Myocyte (in vitro differentiated cells): ENCODE results near the gene LGR4. TPM values are rescaled to one million over a fixed set of nuclear protein-coding genes. Genes with fewer than 3 reads are reported as not detected.

ENCODE experiments used
- DNase-seq: peaks from one replicate; pipeline ENCODE4 v3.0.0-alpha.2; 2012; ENCODE audit warnings: low read depth
- total RNA-seq: library from RNA; depleted of rRNA; stranded (reverse); fragments of >200 nt; gene quantifications from 2 replicates; pipeline ENCODE4 v1.2.3, GENCODE V29; 2014

The LGR4 gene
- total RNA-seq, 1 donor from 2014 or later, result 17.7 TPM

- DNase-seq, result no peak
Observed at GRCh38 chr11:27384227-27384626, 88.4 kb downstream of the LGR4 start.

DNA sequence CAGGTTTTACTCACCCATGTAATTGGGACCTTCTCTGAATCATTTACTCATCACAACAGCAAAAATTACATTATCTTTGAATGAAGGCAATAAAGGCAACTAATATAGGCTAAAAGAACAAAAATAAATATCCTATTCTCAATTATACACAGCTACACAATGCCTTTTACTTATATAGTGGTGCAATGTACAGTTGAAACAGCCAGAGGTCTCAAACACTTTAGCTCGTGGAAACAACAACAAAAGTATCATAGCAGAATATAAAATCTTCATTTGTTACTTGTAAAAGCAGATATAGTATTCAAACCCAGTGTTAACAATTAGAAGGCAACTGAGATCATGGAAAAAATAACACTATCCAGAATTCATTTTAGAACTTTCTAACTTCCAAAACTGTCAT is 88.9 kb downstream of the LGR4 start:
- DNase-seq, result no peak

- peak; percentile 82 for DNase-seq
Observed at GRCh38 chr11:27381238-27381666, 91.3 kb downstream of the LGR4 start.

GRCh38 chr11:27380771-27381170 is 91.8 kb downstream of the LGR4 start:
- no peak for DNase-seq

- DNase-seq, result no peak
Observed at GRCh38 chr11:27379449-27379848, 93.1 kb downstream of the LGR4 start.

GRCh38 chr11:27375370-27375769 is 97.2 kb downstream of the LGR4 start:
- no peak for DNase-seq

DNA sequence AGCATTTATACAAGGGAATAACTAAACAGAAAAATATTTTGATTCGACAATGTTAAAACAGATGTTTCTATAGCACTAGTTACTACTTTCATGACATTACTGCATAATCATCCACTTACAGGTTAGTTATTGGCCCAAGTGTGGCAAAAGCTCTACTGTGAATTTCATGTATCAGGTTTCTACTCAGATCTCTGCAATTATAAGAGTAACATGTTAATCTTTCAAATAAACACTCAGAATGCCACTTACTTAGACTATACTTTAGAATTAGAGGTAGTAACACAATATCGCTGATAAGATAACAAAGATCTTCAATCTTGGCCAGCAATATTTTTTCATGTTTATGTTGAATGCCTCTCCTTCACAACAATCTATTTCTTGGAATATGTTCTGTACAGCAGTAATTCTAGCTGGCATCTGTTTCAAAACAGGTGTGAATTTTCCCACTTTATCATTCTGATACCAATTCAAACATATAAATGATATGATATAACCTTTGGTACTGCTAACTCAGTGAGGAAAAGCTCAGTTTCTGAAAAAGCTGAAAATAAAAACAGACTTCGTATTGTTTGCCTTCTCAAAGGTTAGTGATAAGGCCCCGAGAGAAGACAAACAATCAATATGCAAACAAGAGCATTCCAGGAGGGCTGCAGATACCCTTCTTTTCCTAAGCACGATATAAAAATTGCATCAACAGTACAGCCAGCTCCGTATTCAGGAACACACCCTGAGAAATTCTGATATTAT is 98.6 kb downstream of the LGR4 start:
- DNase-seq, result no peak

GRCh38 chr11:27373392-27373791 is 99.2 kb downstream of the LGR4 start:
- DNase-seq, result no peak

DNA sequence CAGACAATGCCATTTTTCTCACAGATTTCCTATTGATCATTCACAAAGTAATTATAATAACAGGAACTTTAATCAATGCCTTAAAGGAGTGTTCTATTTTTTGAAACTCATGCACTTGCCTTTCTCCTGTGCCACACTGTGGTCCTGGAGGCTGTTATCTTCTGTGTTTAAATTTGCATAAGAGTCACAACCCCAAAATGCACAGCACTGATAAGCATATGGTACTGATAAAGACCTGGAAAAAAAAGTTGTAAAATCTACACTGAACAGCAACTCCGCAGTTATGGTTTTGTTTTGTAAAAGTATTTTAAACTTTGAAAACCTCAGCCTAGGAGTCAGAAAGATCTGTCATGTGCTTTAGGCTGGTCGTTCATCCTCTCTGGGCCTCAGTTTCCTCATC is 100.4 kb downstream of the LGR4 start:
- DNase-seq, result no peak

GRCh38 chr11:27371489-27371888 is 101.1 kb downstream of the LGR4 start:
- no peak for DNase-seq

GRCh38 chr11:27370374-27370773 is 102.2 kb downstream of the LGR4 start:
- DNase-seq, result no peak

DNA sequence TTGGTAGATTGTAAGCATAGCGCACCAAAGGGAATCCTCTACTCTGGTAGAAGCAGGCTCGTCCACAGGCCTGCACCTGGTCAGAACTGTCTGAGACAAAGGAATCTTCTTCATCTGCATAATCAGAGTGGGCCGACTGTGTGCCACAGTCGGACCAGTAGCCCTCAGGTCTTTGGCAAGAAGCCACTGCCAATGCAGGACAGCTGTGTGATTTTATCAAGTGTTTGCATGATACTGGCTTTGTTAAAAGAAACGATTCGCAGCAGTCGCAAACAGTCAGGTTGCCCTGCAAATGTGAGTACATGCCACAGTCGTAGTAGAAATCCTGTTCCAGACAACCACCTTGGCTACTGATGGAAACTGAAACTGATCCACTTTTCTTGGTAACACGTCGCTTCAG is 104.7 kb downstream of the LGR4 start:
- DNase-seq, result no peak

DNA sequence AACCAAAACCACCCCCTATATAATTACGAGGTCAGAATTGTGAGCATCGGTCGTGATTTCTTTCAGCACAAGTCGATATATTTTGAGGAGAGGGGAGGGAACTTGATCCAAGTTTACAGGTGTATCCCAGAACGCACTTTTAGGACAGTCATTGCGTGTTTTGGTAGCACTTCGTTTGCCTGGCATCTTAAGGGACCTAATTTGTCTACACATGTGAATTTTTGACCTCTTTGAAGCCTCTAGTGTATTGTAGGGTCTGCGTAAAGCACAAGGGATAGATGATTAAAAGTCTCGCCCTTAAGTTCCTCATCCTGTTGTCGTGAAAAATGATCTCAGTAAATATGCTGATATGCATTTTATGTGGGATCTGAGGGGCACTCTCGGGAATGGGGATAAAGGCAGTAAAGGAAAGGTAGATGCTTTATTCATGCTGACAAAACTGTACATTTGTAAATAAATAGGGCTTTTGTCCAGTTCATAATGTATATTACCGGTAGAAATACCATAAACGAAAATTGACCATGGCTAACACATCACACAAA is 108.9 kb downstream of the LGR4 start:
- no peak for DNase-seq

GRCh38 chr11:27362749-27363575 is 109.6 kb downstream of the LGR4 start, which contains the start of gene CCDC34:
Gene CCDC34, minus strand, starts transcription at chr11:27363215. Its CDS starts 21 bp downstream, at chr11:27363194.
- peak; percentile 94 for DNase-seq

DNA sequence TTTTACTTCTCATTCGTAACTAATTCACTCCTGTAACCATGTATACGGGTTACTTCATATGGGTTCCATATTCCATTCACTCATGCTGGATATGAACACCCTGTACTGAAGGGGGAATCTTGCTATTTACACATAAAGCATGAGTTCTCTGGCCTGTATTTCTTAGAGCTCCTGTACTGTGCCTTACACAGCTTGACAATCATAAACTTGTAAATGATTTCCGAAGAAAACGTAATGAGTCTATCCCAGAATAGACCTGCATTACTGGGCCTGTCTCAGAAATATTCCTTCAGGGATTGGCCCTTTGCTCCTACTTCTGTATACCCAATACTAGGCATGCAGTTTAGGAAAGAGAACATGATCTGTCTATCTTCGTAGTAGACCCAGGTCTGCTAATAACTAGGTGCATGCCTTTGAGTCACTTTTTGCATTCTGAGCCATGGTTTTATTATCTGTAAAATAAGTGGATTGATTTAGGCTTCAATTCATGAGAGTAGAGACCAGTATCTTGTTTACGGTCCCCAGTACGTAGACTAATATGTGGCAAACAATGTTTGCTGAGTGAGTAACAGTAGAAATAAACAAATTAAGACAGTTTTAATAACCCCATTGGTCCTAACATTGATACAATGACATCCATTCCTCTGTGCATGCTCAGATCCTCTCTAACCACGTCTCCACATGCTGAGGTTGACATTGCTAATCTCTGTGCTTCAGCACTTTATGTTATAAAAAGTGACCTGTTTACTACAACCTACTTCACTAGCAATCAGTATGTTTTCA is 110.8 kb downstream of the LGR4 start:
- no peak for DNase-seq

- DNase-seq, result no peak
Observed at GRCh38 chr11:27358296-27358695, 114.3 kb downstream of the LGR4 start.

GRCh38 chr11:27357250-27357649 is 115.3 kb downstream of the LGR4 start:
- peak; percentile 84 for DNase-seq

DNA sequence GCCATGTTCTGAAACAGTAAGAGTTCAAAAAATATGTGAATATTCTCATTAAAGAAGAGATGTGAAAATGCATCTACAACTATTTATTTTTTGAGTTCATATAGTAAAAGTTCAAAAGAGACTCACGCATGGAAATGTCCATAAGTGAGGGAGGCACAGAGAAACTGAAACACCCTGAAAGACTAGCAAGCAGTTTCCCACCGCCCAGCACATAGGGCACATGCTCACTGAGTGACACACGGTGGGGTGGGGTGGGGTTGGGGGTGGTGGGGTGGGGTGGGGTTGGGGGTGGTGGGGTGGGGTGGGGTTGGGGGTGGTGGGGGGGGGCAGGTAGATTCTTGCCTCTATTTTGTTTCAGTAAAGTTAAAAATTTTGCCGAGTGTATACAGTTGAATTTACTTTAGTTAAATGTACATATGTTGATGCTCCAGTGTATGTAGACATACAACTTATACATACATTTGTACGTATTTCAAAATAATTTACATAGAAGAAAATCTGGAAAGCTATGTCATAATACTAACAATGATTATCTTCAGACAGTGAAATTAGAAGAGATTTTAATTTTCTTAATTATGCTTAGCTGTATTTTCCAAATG is 115.9 kb downstream of the LGR4 start:
- no peak for DNase-seq

DNA sequence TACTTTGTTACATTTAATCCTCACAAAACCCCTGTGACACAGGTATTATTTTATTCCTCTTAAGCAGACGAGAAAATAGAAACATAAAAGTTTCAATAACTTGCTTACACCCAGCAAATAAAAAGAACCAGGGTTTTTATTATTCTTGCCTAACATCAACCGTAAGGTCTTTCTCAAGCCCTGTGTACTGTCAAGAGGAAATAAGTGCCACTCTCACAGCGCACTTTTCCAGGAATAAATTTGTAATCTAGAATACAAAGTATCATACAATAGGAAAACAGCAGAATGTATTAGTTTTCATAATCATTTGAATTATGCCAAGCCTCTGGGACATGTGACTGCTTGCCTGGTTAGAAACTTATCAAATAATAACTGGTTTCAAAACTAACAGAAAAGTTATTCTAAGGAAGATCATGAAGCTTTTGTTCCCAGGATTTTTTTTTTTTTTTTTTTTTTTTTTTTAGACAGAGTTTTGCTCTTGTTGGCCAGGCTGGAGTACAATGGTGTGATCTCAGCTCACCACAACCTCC is 117.0 kb downstream of the LGR4 start:
- no peak for DNase-seq

DNA sequence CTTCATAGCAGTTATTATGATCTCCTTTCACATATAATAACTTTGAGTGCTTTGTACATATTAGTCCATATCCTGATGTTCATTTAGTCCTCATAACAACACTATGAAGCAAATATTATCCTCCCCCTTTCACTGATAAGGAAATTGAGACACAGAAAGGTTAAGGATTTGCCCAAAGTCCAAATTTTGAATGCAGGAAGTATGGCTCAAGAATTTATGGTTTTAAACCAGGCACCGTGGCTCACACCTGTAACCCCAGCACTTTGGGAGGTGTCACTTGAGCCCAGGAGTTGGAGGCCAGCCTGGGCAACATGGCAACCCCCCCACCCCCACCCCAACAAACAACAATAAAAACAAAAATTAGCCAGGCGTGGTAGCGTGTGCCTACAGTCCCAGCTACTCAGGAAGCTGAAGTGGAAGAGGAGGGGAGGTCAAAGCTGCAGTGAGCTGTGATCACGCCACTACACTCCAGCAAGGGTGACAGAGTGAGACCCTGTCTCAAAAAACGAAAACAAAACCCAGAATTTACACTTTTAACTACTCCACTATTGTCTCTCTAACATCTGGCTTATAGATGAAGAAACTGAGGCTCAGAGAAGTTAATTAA is 118.1 kb downstream of the LGR4 start:
- DNase-seq, result no peak
